K562 (cell line): ENCODE data around the gene CARD11.

Experiments used
- FOXA3 ChIP-seq, 2 experiments: fragments of 450-650 bp in 1 of 2; sonication (generic) in 1 of 2; formaldehyde crosslinking; IDR thresholded peaks in 1 of 2; conservative IDR thresholded peaks in 1 of 2; 2 replicates each; pipeline versions ENCODE4 v1.4.0 to v1.8.0; 2020 to 2022; ENCODE audit warnings: mild to moderate bottlenecking in 2 of 2, missing genetic modification reagents in 1 of 2
- FOXK2 ChIP-seq, 2 experiments: fragments of 450-650 bp; IDR thresholded peaks in 1 of 2; conservative IDR thresholded peaks in 1 of 2; 2 replicates each; pipeline ENCODE4 v1.6.1; 2016; ENCODE audit warnings: low read depth in 2 of 2, mild to moderate bottlenecking in 1 of 2
- POLR2AphosphoS5 ChIP-seq: IDR thresholded peaks from 2 replicates; pipeline ENCODE4 v1.6.1; 2011; ENCODE audit warnings: mild to moderate bottlenecking, low read depth, low read length, moderate library complexity; ENCODE audit not compliant: control insufficient read depth, insufficient read depth
- TAF1 ChIP-seq: IDR thresholded peaks from 2 replicates; pipeline ENCODE4 v1.6.1; 2011; ENCODE audit warnings: mild to moderate bottlenecking, low read length, moderate library complexity; ENCODE audit not compliant: insufficient read depth, control insufficient read depth, severe bottlenecking; ENCODE audit errors: extremely low read depth
- TF ChIP-seq, protein P1 (sequence below), 3 experiments: fragments of 200-800 bp in 1 of 3; sonication (Bioruptor generic) in 1 of 3; sonication (generic) in 1 of 3; formaldehyde crosslinking in 1 of 3; IDR thresholded peaks; 2 replicates each; pipeline versions ENCODE4 v1.6.1 to v1.8.0; 2016 to 2022; ENCODE audit warnings: mild to moderate bottlenecking in 2 of 3, missing compliant biosample characterization in 2 of 3, missing genetic modification characterization in 2 of 3, missing genetic modification reagents in 1 of 3
- TF ChIP-seq, protein P2 (sequence below): fragments of 450-650 bp; IDR thresholded peaks from 2 replicates; pipeline ENCODE4 v1.6.1; 2016; ENCODE audit warnings: antibody characterized with exemption
- TF ChIP-seq, protein P3 (sequence below): fragments of 150-350 bp; conservative IDR thresholded peaks from 2 replicates; pipeline ENCODE4 v1.6.1; 2014; ENCODE audit warnings: low read length

DNA sequence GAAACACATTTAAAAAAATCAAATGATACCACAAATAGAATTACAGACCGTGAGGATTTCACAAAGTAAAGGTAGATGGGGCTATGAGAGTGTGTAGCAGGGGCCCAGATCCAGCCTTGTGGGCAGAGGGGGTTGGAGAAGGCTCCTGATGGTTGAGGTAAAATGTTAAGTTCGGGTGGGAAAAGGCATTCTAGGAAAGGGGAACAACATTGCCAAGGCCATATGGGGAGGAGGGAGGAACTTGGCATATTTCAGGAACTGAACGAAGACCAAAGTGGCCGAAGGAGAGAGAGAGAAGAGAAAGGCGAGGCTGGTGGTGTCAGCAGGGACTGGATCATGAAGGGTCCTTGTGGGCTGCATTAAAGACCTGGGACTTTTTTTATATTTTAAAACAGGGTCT lies 98.9 kb downstream of the CARD11 start:
- no peak for TF ChIP-seq TAF1
- TF ChIP-seq, protein P1, sequence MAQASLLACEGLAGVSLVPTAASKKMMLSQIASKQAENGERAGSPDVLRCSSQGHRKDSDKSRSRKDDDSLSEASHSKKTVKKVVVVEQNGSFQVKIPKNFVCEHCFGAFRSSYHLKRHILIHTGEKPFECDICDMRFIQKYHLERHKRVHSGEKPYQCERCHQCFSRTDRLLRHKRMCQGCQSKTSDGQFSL (CRISPR knock-in tag; IDR thresholded peaks at IDR 0.05) = no peak
- TF ChIP-seq, protein P1 (tag; IDR thresholded peaks at IDR 0.05) = no peak
- TF ChIP-seq, protein P2, sequence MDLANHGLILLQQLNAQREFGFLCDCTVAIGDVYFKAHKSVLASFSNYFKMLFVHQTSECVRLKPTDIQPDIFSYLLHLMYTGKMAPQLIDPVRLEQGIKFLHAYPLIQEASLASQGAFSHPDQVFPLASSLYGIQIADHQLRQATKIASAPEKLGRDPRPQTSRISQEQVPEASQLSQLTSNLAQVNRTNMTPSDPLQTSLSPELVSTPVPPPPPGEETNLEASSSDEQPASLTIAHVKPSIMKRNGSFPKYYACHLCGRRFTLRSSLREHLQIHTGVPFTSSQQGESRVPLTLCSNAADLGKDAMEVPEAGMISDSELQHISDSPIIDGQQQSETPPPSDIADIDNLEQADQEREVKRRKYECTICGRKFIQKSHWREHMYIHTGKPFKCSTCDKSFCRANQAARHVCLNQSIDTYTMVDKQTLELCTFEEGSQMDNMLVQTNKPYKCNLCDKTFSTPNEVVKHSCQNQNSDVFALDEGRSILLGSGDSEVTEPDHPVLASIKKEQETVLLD = no peak
- no peak for TF ChIP-seq FOXK2 (conservative IDR thresholded peaks at IDR 0.05 in 1 of 2, IDR thresholded peaks at IDR 0.05 in 1 of 2; ENCODE audit: low read depth in 2 of 2)
- no peak for TF ChIP-seq FOXA3 (CRISPR knock-in tag; conservative IDR thresholded peaks at IDR 0.05 in 1 of 2, IDR thresholded peaks at IDR 0.05 in 1 of 2)
- no peak for TF ChIP-seq POLR2AphosphoS5
- TF ChIP-seq, protein P3, sequence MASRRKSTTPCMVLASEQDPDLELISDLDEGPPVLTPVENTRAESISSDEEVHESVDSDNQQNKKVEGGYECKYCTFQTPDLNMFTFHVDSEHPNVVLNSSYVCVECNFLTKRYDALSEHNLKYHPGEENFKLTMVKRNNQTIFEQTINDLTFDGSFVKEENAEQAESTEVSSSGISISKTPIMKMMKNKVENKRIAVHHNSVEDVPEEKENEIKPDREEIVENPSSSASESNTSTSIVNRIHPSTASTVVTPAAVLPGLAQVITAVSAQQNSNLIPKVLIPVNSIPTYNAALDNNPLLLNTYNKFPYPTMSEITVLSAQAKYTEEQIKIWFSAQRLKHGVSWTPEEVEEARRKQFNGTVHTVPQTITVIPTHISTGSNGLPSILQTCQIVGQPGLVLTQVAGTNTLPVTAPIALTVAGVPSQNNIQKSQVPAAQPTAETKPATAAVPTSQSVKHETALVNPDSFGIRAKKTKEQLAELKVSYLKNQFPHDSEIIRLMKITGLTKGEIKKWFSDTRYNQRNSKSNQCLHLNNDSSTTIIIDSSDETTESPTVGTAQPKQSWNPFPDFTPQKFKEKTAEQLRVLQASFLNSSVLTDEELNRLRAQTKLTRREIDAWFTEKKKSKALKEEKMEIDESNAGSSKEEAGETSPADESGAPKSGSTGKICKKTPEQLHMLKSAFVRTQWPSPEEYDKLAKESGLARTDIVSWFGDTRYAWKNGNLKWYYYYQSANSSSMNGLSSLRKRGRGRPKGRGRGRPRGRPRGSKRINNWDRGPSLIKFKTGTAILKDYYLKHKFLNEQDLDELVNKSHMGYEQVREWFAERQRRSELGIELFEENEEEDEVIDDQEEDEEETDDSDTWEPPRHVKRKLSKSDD = no peak
